ENCODE results near the gene SPATA18.
"Not testable (repeated sequence)": the region's sequence is repeated elsewhere in the genome, so short reads cannot be mapped to it uniquely, and the experiment has no call there.

Gene SPATA18

GRCh38 chr4:52051615-52052474, 741 bp downstream of the SPATA18 start:
- DNase-seq (ENCODE audit: low read depth): peak; percentile 67

GRCh38 chr4:52052475-52052780, 1.3 kb downstream of the SPATA18 start:
- no peak for DNase-seq (ENCODE audit: low read depth)

GRCh38 chr4:52054254-52054653, 3.1 kb downstream of the SPATA18 start:
- no peak for DNase-seq (ENCODE audit: low read depth)

- DNase-seq (ENCODE audit: low read depth): no peak
These were observed 6.1 kb downstream of the SPATA18 start for GRCh38 chr4:52057196-52057595.

GRCh38 chr4:52058275-52058674, 7.2 kb downstream of the SPATA18 start:
- DNase-seq (ENCODE audit: low read depth): no peak

GRCh38 chr4:52059372-52059771, 8.3 kb downstream of the SPATA18 start:
- DNase-seq (ENCODE audit: low read depth): peak; percentile 45

- DNase-seq (ENCODE audit: low read depth): no peak
These were observed 18.5 kb downstream of the SPATA18 start for GRCh38 chr4:52069571-52069970.

- no peak for DNase-seq (ENCODE audit: low read depth)
These were observed 20.9 kb downstream of the SPATA18 start for GRCh38 chr4:52071791-52072546.

GRCh38 chr4:52076731-52077130, 25.6 kb downstream of the SPATA18 start:
- no peak for DNase-seq (ENCODE audit: low read depth)

GRCh38 chr4:52079659-52080058, 28.6 kb downstream of the SPATA18 start:
- no peak for DNase-seq (ENCODE audit: low read depth)

GRCh38 chr4:52081216-52081615, 30.1 kb downstream of the SPATA18 start:
- DNase-seq (ENCODE audit: low read depth): no peak

GRCh38 chr4:52086425-52086824, 35.3 kb downstream of the SPATA18 start:
- not testable (repeated sequence) for DNase-seq (ENCODE audit: low read depth)

- DNase-seq (ENCODE audit: low read depth): no peak
These were observed 40.7 kb downstream of the SPATA18 start for GRCh38 chr4:52091801-52092200.

- DNase-seq (ENCODE audit: low read depth): no peak
These were observed 42.4 kb downstream of the SPATA18 start for GRCh38 chr4:52093466-52093865.

- no peak for DNase-seq (ENCODE audit: low read depth)
These were observed 43.5 kb downstream of the SPATA18 start for GRCh38 chr4:52094376-52095145.

- DNase-seq (ENCODE audit: low read depth): no peak
These were observed 44.3 kb downstream of the SPATA18 start for GRCh38 chr4:52095374-52095773.

- no peak for DNase-seq (ENCODE audit: low read depth)
These were observed 44.9 kb downstream of the SPATA18 start for GRCh38 chr4:52096048-52096447.

- DNase-seq (ENCODE audit: low read depth): no peak
These were observed 47.5 kb downstream of the SPATA18 start for GRCh38 chr4:52098618-52099017.

GRCh38 chr4:52099860-52100461, 48.9 kb downstream of the SPATA18 start:
- no peak for DNase-seq (ENCODE audit: low read depth)

GRCh38 chr4:52102587-52102986, 51.5 kb downstream of the SPATA18 start:
- DNase-seq (ENCODE audit: low read depth): no peak

- no peak for DNase-seq (ENCODE audit: low read depth)
These were observed 52.2 kb downstream of the SPATA18 start for GRCh38 chr4:52103319-52103718.

- no peak for DNase-seq (ENCODE audit: low read depth)
These were observed 54.2 kb downstream of the SPATA18 start for GRCh38 chr4:52105276-52105675.

Measured in GM04503 (cell line).